Measurements from ENCODE around the gene DIS3.

Gene DIS3

DNA sequence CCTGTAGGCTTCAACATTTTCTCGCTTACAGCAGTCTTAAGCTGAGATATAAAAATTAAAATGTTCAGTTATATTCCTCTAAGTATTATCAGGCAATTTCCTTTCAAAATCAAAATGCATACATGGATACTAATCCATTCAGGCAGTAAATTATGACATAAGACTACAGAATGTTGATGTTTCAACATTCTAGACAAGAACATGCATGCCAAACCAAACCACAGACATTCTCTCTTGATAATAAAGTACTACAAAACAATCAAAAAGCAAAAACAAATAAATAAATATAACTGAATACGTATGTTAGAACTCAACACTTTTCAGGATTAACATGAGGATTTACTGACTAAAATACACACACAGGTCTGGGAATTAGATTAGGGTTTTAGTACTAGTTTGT is 7.7 kb downstream of the DIS3 start:
- TF ChIP-seq POLR2A (IDR thresholded peaks at IDR 0.05; ENCODE audit: low read length) (no peak), GATA1 (IDR thresholded peaks at IDR 0.05; ENCODE audit: low read depth, low read length) (no peak)
- no peak for DNase-seq

DNA sequence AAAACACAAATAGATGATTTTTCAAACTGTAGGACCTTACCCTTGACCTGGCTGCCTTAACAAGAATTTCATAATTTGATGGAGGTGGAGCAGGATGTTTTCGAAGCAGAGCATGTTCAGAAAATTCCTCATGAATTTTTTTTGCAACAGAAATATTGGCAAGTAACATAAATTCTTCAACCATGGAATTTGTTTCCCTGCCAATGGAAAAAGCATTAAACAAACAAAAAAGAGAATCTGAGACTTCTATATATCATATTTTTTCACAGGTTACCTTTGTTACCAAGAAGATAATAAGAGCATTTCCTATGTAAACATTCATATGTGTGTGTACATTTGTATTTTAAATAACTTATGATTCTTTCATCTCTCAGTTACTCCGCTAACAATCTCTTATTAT is 18.3 kb downstream of the DIS3 start:
- no peak for DNase-seq
- no peak for TF ChIP-seq GATA1 (IDR thresholded peaks at IDR 0.05; ENCODE audit: low read depth, low read length)
- TF ChIP-seq POLR2A (IDR thresholded peaks at IDR 0.05; ENCODE audit: low read length), result no peak

DNA sequence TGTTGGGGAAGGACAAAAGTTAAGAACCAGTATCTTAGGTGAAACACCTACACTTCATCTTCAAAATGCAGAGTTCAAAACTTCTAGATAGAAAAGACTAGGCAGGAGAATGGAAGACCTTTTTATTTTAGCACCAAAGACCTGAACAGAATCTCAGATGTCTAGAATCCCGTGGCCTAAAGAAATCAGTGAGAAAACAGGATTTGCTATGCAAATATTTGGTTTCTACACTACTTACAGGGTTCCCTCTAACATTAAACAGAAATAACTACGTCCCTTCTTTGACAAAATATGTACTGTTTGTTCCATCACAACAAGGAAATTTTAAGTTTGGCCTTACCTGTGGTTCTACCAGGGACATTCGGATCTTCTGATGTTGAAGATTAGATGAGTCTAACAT is 21.5 kb downstream of the DIS3 start:
- no peak for TF ChIP-seq POLR2A (IDR thresholded peaks at IDR 0.05; ENCODE audit: low read length)
- DNase-seq, result no peak

DNA sequence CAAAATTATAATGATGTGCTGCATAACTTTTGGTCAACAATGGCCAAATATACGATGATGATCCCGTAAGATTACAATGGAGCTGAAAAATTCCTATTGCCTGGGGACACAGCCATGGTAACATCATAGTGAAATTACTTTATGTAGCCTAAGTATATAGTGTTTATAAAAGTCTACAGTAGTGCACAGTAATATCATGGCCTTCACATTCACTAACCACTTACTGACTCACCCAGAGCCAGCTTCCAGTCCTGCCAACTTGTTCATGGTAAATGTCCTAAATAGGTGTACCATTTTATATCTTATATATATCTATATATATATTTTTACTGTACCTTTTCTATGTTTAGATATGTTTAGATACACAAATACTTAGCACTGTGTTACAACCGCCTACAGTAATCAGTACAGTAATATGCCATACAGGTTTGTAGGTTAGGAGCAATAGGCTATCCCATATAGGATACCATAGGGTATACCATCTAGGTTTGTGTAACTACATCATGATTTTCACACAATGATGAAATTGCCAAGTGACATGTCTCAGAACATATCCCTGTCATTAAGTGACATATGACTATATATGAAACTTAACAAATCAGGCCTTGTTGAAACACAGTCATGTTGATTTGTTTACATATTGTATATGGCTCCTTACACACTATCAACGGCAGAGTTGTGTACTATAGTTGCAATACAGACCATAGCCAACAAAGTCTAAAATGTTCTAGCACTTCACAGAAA is 23.7 kb downstream of the DIS3 start:
- no peak for TF ChIP-seq GATA1 (IDR thresholded peaks at IDR 0.05; ENCODE audit: low read depth, low read length)
- no peak for TF ChIP-seq POLR2A (IDR thresholded peaks at IDR 0.05; ENCODE audit: low read length)
- no peak for DNase-seq

DNA sequence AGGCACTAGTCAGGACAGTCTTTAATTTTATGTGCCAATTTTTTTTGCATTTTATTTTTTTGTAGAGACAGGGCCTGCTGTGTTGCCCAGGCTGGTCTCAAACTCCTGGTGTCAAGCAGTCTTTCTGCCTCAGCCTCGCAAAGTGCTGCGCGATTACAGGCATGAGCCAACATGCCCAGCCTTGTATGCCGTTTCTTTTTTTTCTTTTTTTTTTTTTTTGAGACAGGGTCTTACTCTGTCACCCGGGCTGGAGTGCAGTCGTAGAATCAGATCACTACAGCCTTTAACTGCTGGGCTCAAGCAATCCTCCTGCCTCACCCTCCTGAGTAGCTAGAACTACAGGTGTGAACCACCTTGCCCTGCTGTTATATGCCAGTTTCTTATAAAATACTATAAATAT is 27.6 kb downstream of the DIS3 start:
- DNase-seq, result no peak
- TF ChIP-seq POLR2A (IDR thresholded peaks at IDR 0.05; ENCODE audit: low read length) (no peak), GATA1 (IDR thresholded peaks at IDR 0.05; ENCODE audit: low read depth, low read length) (no peak)

DNA sequence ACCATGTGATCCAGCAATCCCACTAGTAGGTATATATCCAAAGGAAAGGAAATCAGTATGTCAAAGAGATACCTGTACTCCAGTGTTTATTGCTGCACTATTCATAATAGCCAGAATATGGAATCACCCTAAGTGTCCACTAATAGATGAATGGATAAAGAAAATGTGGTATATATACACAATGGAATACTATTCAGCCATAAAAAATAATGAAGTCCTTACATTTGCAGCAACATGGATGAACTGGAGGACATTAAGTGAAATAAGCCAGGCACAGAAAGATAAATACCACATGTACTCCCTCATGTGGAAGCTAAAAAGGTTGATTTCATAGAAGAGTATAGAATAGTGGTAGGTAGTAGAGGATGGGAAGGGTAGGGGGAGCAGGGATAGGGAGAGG is 30.5 kb downstream of the DIS3 start:
- TF ChIP-seq GATA1 (IDR thresholded peaks at IDR 0.05; ENCODE audit: low read depth, low read length) (no peak), POLR2A (IDR thresholded peaks at IDR 0.05; ENCODE audit: low read length) (no peak)
- no peak for DNase-seq

DNA sequence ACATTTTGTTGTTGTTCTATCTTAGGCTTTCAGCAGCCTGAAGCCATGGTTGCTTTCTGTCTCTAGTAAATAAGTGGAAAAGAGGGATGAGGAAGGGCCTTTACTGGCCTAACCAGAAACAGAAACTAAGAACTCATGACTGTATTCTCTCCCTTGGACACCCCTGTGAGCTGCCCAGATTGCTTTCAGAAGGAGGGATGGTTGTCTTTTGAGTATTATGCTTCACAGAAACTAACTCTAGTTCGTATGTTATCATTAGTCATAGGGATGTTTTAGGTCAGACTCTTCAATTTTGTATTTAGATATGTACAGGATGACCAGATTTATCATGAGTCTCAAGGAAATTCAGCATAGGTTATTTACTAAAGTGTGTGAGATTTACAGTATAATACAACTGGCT is 36.4 kb downstream of the DIS3 start:
- TF ChIP-seq GATA1 (IDR thresholded peaks at IDR 0.05; ENCODE audit: low read depth, low read length) (no peak), POLR2A (IDR thresholded peaks at IDR 0.05; ENCODE audit: low read length) (no peak)
- DNase-seq, result no peak

DNA sequence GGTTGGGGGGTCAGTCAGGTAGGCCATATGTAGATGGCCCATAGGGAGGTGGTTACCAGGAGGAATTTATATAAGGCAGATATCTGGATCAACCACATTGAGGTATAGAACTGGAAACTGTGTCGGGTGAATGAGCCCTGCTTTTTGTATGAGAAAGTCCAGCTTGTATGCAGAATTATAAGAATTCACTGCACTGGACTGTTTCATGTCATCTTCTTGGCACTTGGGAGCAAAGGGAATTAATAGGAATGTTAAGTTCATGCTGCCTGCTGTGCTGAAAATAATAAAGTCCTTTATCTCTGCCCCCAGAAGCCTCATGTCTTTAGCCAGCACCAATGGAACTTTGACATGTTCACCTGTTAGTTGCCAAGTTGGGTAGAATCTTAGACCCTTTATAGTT is 41.7 kb downstream of the DIS3 start:
- no peak for DNase-seq
- no peak for TF ChIP-seq GATA1 (IDR thresholded peaks at IDR 0.05; ENCODE audit: low read depth, low read length)
- no peak for TF ChIP-seq POLR2A (IDR thresholded peaks at IDR 0.05; ENCODE audit: low read length)

DNA sequence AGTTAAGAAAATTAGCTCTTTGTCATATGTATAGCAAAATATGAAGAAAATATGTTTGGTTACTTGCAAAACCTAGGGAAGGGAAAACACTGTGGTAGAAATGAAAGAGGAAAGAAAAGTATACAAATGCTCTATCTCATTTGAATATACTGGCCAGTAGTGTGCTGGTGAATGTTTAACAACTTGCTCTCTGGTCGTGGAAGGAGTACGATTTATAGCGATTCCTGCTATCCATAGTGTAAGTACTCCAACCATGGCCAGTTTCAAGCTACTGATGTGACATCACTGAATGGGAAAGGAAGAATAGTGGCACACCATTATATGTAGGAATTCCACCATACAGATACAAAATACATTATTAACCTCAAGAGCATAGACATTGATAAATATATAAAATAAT is 44.7 kb downstream of the DIS3 start:
- TF ChIP-seq GATA1 (IDR thresholded peaks at IDR 0.05; ENCODE audit: low read depth, low read length) (no peak), POLR2A (IDR thresholded peaks at IDR 0.05; ENCODE audit: low read length) (no peak)

DNA sequence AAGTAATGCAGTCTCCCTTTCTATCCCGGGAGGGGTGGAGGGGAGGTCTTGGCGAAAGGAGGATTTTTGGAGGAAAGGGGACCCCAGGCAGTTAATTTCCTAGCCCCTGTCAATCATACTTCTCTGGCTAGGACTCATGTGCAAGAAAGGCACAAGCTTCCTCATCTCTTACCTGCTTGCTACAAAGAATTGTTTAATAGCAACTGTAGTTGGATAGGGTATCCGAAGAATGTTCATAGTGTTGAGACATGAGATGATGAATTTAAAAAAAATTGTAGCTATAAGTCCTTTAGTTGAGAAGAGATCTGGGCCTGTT is 53.5 kb downstream of the DIS3 start:
- no peak for DNase-seq
- TF ChIP-seq GATA1 (IDR thresholded peaks at IDR 0.05; ENCODE audit: low read depth, low read length) (no peak), POLR2A (IDR thresholded peaks at IDR 0.05; ENCODE audit: low read length) (no peak)

More for the DNA sequence above, 44.7 kb downstream of the DIS3 start:
- no peak for DNase-seq

DNA sequence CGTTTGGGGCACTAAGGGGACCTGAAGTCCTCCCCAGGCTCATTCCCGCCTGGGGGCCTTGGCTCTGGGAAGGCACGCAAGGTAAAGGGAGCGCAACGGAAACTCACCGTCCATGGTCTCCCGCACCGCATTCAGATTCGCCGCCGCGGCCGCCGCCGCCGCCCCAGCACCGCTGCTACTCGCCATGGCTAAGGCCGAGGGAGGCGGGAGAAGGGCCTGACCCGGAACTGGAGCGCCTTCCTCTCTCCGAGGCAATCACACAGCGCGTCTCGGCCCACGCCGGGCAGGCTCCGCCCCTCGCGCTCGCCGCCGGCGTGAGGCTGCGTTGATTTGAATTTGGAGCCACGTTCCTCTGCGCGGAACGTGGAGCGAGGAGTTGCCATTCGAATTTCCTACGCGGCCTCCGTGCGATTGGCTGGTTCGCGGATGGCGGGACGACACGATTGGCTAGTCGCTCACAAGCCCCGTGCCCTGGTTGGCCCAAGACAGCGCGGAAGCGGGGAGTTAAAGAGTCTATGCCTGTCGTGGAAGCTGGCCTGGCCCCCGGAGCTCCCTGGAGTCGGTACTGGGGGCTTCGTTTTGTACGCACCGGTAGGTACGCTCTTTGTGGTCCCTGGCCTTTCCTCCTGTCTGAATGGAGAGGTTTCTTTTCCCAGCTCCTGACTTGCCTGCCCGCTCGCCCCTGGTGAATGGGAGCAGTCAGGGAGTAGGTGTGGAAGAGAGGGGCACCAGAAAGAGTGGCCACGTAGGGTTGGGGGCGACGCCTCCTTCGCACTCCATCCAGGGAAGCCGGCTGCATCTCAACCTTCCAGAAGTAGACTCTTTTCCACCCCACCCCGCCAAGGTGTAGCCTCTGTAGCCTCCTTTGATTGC is 54.0 kb downstream of the DIS3 start, which contains the start of the genes BORA and MZT1:
BORA (plus strand) TSS at position 507 of the 873 bp plus-strand sequence. CDS start 1,018 bp downstream, outside the sequence.
MZT1 (minus strand) TSS at position 213 of the 873 bp plus-strand sequence; CDS start at position 186, 27 bp downstream.
- peak; percentile 97 for DNase-seq
- TF ChIP-seq GATA1 (IDR thresholded peaks at IDR 0.05; ENCODE audit: low read depth, low read length) (no peak), POLR2A (IDR thresholded peaks at IDR 0.05; ENCODE audit: low read length) (peak; percentile 89)

DNA sequence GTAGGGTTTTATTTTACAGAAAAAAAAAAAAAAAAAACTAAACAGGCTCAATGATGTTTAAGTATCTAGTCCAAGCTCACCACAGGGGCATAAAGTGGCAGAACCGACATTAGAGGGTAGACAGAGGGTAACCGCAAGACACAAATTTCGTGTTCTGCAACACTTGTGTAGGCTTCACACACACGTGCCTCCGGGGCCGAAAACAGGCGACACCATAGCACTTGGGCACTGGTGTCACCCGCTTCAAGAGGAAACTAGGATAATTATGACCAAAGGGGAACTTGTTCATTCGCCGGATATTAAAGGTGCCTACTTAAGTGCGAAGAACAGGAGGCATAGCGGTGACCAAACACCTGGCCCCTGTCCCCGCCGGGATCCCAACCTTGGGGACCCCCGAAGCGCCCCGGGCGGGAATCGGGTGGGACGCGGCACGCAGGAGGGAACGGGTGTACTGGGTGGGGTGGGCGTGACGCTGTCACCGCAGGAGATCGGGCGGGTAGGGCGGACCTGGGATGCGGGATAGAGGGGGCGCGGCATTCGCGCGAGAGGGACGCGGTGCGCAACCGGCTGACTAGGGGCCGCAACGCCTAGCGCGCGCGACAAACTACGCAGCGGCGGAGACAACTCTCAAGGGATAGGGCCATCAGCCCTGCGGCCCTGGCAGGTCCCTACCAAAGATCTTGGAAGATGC is 54.8 kb downstream of the DIS3 start:
- no peak for TF ChIP-seq POLR2A (IDR thresholded peaks at IDR 0.05; ENCODE audit: low read length)
- no peak for TF ChIP-seq GATA1 (IDR thresholded peaks at IDR 0.05; ENCODE audit: low read depth, low read length)
- DNase-seq, result peak; percentile 79 to 83

DNA sequence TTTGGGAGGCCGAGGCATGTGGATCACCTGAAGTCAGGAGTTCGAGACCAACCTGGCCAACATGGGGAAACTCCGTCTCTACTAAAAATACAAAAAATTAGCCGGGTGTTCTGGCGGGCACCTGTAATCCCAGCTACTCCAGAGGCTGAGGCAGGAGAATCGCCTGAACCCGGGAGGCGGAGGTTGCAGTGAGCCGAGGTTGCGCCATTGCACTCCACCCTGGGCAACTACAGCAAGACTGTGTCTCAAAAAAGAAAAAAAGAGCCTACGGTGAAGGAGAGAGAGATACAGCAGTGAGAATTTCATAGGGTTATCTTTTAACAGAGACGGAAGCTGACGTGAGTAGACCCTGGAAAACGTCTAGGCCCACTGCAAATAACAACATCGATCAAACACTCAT is 55.5 kb downstream of the DIS3 start:
- peak; percentile 14 to 38 for DNase-seq

DNA sequence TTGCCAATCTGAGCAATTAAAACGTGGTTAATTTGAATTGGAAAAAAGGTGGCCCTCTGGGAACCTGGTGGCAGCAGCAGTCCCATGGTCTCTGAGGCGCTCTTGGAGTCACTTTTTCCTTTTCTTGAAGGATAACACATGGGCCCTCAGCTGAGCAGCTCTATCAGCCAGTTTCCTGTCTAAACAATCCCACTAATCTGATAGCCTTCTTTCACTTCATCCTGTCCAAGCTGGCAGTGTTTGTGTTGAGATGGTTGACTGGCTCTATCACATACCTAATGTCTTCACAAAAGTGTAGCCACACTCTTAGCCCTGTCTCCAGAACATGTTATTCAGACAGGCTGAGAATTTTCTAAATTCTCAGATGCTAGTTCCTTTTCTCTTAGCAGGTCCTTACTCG is 64.9 kb downstream of the DIS3 start:
- TF ChIP-seq GATA1 (IDR thresholded peaks at IDR 0.05; ENCODE audit: low read depth, low read length) (no peak), POLR2A (IDR thresholded peaks at IDR 0.05; ENCODE audit: low read length) (no peak)
- no peak for DNase-seq

All from erythroblast (primary cell).